SH-SY5Y (cell line): ENCODE measurements around the gene HBM.

ENCODE experiments used
- GATA2 ChIP-seq: IDR thresholded peaks from 2 replicates; pipeline ENCODE4 v1.6.1; 2011; ENCODE audit warnings: mild to moderate bottlenecking, low read depth, low read length
- GATA3 ChIP-seq: IDR thresholded peaks from 2 replicates; pipeline ENCODE4 v1.6.1; 2011; ENCODE audit warnings: low read depth, mild to moderate bottlenecking, low read length, moderate library complexity

GRCh38 chr16:189604-190186, 23.9 kb downstream of the HBM start:
- TF ChIP-seq GATA3 (no peak), GATA2 (no peak)
